T-helper 2 cell treated with Interferon-gamma antibody and Interleukin-4, amounts not matched to agents 100 ng/mL and 5 ng/mL, for 36 hours (primary cell): ENCODE measurements around the gene PPP2R2C. TPM values are rescaled to one million over a fixed set of nuclear protein-coding genes. Genes with fewer than 3 reads are reported as not detected.

ENCODE experiments used
- intact Hi-C: fragments of 100-400 bp; cut with micrococcal nuclease; formaldehyde crosslinking; loops from one replicate; pipeline ENCODE4 v1.15.1; 2023
- total RNA-seq: library from RNA; stranded (reverse); gene quantifications from 2 replicates; pipeline ENCODE4 v1.2.3, GENCODE V29; 2022

The PPP2R2C gene
- total RNA-seq, 1 donor from 2014 or later: not detected

DNA sequence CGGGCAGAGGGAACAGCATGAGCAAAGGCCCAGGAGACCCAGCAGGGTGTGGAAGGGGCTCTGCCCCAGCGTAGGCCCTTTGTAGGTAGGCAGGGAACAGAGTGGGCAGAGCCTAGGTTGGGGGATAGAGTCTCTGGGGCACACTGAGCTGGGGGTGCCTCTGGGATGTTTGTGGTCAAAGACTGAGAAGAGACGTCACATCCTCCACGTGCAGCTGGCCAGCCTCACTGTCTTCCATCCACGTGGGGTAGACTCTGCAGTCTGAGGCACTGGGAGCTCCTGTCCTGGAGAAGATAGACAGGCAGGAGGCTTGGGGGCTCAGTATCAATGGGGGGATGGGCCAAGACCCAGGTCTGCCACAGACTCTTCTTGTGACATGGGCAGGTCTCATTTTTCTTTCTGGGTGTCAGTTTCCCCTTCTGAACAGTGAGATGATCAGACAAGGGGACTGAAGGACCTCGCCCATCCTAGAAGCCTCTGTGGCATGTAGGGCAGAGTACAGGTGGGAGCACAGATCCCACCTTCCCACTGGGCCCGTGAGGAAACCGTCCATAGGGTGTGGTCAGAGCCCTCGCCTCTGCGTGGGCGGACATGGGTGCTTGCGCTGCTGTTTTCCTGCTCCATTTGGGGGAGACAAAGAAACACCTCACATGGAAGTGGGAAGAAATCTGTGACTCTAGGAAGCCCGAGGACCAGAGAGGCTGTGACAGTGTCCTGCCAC is 179.9 kb downstream of the PPP2R2C start:
- intact Hi-C loops: no loop called here

DNA sequence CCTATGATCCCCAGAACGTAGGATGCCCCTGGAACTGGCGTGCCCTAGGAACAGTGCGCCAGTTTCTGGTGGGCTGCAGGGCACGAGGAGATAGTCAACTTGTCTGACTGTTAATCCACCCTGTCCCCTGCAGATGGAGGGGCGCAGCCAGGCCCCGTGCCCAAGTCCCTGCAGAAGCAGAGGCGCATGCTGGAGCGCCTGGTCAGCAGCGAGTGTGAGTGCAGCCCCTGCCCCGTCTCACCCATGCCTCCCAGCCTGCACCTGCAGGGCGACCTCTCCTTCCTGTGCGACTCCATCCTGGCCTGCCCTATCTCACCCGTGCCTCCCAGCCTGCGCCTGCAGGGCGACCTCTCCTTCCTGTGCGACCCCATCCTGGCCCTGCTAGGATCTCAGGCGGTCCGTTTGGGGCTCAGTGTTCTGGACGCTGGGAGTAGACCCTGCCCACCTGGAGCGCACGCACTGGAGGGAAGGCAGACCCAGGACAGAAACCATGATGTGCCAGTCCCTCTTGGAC is 180.6 kb downstream of the PPP2R2C start:
- intact Hi-C loops: no loop called here

DNA sequence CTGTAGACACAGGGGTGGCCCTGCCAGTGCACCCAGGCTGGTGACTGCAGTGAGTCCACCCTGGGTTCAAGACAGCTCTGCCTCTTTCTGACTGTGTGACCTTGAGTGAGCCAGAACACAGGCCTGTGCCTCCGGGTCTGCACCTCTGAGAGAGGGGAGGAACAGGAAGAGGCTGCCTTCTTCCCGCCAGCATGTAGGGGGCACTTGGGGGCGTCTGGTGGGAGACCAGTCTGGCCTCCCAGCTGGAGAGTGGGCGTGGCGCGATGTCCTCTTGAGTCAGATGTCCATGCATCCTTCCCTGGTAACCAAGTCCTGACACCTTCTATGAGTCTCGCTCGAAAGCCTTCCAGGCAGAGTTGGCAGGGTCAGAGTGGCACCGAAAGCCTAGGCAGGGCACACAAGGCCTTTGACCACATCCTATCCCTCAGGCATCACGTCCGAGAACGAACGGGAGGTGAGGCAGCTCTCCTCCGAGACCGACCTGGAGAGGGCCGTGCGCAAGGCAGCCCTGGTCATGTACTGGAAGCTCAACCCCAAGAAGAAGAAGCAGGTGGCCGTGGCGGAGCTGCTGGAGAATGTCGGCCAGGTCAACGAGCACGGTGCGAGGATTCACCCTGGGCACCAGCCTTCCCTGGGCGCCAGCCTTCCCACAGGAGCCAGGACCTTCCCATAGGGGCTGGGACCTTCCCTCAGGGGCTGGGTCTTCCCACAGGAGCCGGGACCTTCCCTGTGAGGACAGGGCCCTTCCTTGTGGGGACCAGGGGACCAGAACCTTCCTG is 181.5 kb downstream of the PPP2R2C start:
- intact Hi-C loops: no loop called here

- intact Hi-C loops: no loop called here
Measured at GRCh38 chr4:6290256-6290655, 182.2 kb downstream of the PPP2R2C start.

DNA sequence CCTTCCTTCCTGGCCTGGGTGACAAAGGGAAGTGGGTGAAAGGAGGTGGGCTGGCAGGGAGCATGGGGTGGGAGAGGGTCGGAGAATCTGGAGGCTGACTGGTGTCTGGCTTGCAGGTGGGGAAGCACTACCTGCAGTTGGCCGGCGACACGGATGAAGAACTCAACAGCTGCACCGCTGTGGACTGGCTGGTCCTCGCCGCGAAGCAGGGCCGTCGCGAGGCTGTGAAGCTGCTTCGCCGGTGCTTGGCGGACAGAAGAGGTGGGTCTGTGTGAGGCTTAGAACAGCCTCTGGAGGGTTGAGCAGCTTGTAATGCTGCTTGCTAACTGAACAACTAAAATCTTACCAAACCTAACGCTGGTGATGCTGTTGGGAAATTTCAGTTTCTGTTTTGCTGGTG is 183.5 kb downstream of the PPP2R2C start:
- intact Hi-C loops: no loop called here

- intact Hi-C loops: no loop called here
Measured at GRCh38 chr4:6288342-6288741, 184.1 kb downstream of the PPP2R2C start.

GRCh38 chr4:6287017-6287788 is 185.2 kb downstream of the PPP2R2C start:
- intact Hi-C loops: no loop called here

DNA sequence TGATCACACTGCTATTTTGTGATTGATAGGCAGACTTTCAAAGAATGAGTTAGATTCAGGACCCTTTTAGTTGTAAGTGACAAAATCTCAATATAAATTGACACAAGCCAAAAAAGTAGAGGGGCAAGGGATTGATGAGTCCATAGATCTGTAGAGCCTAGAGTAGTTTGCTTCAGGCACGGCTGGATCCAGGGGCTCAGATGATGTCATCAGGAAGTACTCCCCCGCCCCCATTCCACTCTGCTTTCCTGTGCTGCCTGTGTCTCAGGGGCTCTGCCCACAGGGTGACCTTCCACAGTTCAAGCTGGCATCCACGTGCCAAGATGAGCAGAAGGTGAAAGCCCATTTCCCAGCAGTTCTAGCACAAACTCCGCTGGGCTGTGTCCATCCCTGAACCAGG is 189.1 kb downstream of the PPP2R2C start:
- intact Hi-C loops: no loop called here

DNA sequence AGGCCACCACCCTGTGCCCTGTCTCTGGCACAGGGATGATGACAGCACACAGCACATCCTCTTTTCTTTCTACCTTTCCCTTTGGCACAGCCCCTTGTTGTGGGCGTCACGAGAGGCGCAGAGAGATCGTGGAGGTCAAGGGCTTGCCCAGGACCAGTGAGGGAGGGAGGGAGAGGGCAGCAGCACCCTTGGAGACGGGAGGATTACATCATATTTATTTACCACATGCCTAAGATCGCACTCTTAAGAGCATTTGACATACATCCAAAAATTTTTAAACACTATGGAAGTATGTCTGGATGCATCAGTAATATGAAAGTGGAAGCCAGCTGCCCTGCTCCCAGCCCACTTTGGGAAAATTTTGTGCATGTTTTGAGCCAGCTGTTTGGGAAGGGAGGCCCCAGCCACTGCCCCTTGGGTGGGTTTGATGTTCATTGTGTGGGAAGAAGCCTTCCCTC is 190.1 kb downstream of the PPP2R2C start:
- intact Hi-C loops: no loop called here

GRCh38 chr4:6281436-6282313 is 190.7 kb downstream of the PPP2R2C start:
- intact Hi-C loops: no loop called here

DNA sequence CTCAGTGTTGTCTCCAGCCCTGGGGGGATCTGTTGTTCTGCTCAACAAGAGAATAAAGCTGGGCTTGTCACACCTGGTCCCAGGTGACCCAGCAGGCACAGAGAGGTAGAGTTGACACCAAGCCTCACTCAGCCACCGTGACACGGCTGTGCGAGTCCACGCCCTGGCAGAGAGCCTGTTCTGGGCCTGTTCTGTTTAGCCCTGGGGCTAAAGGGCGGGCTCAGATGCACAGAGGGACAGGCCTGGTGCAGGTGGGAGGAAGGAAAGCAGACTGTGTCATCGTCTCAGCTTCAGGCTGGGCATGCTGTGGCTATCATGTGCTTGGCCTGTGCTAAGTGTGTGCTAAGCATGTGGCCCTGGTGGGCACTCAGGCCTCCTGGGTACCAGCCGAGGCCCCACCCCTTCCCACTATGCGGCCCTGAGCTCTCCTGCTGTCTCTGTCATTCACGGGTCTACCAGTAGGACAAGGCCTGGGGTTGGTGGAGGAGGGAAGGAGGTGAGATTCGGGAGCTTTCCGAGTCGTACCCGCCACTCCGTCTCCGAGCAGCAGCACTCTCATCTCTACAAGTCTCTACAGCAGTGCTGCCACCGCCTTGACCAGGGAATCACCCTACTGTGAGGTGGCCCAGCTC is 191.9 kb downstream of the PPP2R2C start:
- intact Hi-C loops: no loop called here

DNA sequence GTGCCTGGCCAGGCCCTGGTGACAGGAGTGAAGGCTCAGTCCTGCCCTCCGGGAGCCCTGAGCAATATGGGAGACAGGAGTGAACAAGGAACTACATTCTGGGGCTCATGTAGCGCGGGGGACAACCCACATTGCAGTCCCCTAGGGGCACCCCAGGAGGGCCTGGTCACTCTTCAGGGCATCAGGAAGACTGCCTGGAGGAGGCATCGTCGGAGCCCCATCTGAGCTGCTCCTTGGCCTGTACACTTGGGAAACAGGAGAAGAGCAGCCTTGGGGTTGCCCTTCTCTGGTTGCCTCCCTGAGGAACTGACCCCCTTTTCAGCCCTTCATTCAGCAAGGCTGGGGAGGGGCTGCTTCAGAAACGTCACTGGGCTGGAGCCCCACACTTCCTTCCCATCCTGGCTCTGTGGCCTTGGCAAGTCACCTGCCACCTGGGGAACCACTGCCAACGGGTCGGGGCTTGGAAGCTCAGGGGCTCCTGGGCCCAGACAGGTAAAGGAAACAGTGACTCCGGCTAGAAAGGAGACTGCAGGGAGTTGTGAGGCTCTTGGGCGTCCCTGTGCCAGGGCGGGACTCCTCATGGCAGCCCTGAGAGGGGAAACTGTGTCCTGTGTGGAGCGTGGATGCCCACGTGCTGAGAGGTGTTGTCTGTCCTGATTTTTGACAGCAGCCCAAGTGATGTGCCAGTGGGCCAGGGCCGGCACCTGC is 192.7 kb downstream of the PPP2R2C start:
- intact Hi-C loops: no loop called here

DNA sequence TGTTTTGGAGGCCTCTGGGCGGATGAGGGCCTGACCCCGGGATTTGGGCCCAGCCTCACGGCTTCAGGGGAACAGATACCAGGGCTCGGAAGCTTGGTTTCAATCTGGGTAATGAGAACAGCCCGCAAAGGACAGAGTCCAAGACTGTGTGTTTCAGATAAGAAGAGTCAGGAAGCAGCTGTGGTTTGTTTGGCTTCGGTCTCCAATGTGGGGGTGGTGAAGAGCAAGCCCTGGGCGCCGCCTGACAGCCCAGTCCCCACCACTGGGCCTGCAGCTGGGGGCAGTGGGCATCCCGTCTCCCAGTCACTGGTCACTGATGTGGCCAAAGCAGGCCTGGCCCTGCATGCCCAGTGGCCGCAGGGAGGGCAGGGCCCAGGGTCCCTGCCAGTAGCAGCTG is 193.6 kb downstream of the PPP2R2C start:
- intact Hi-C loops: no loop called here

- intact Hi-C loops: no loop called here
Measured at GRCh38 chr4:6277935-6278800, 194.2 kb downstream of the PPP2R2C start.

DNA sequence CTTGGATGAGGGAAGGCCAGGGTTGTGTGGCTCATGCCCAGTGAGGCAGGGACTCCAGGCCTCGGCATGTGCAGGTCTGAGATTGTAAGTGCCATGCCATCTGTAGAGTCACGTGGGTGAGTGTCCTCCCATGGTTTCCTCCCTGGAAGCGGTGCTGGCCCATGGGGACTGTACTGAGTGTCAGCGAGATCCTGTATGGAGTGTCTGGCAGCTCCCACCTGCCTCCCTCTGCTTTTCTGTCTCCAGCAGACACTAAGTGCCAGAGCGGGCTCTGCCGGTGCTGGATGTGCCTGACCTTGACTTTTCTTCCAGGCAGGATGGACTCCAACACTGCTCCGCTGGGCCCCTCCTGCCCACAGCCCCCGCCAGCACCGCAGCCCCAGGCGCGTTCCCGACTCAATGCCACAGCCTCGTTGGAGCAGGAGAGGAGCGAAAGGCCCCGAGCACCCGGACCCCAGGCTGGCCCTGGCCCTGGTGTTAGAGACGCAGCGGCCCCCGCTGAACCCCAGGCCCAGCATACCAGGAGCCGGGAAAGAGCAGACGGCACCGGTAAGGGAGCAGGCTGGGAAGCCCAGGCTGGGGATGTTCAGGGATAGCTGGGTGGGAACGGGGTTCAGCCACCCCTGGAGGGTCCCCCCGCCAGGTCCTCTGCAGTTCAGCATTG is 195.1 kb downstream of the PPP2R2C start:
- intact Hi-C loops: no loop called here

DNA sequence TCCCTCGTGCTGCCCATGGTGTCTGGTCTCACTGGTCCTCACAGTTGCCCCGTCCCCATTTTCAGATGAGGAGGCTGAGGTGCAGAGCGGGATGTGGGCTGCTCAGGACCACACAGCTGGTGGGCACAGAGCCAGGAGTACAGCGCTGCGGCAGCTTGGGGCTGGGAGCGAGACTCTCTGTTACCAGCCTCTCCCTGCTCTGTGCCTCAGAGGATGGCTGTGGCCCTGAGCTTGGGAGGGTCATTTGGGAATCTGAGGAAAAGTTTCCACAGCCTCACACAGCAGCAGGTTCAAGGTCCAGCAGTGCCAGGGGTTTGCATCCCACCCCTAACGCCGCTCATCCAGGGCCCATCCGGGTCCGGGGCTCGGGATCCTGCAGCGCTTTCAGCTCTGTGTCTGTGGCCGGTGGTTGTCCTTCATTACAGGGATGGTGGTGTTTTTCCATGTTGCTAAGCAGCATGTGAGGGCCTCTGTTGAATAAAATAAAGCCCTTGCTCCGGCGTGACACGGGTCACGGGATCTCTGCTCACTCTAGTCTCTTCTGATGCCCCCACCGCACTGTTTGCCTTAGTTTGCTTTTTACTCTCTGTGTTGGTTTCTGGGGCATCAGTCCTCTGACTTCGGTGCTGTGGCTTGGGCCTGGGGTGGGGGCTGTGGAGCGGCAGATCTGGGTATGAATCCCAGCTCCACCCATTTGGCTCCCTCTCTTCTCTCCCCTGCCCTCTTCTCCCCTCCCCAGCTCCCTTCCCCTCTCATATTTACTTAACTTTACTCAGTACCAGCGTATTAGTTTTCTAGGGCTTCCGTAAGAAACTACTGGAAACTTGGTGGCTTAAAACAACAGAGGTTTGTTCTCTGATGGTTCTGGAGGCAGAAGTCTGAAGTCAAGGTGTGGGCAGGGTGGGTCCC is 196.3 kb downstream of the PPP2R2C start:
- intact Hi-C loops: no loop called here

- intact Hi-C loops: no loop called here
Measured at GRCh38 chr4:6275351-6275750, 197.1 kb downstream of the PPP2R2C start.
